Liver (tissue), 3 donors: ENCODE data around the gene RMI1.

Experiments used
- EGR1 ChIP-seq, 2 donors: IDR thresholded peaks; 2 replicates each; pipeline ENCODE4 v1.6.1; 2016 to 2018; ENCODE audit warnings: antibody characterized with exemption in 2 of 2, low read depth in 2 of 2
- FOXA1 ChIP-seq: IDR thresholded peaks from 2 replicates; pipeline ENCODE4 v1.6.1; 2016; ENCODE audit warnings: antibody characterized with exemption
- FOXA2 ChIP-seq: IDR thresholded peaks from 2 replicates; pipeline ENCODE4 v1.6.1; 2016; ENCODE audit warnings: antibody characterized with exemption
- GABPA ChIP-seq, 2 donors: IDR thresholded peaks in 1 of 2; conservative IDR thresholded peaks in 1 of 2; 2 replicates each; pipeline ENCODE4 v1.6.1; 2016; ENCODE audit warnings: antibody characterized with exemption in 2 of 2, mild to moderate bottlenecking in 1 of 2, moderate library complexity in 1 of 2
- HNF4A ChIP-seq, 2 donors: conservative IDR thresholded peaks; 2 replicates each; pipeline ENCODE4 v1.6.1; 2016; ENCODE audit warnings: antibody characterized with exemption in 2 of 2, mild to moderate bottlenecking in 2 of 2
- JUND ChIP-seq, 2 donors: IDR thresholded peaks; 2 replicates each; pipeline ENCODE4 v1.6.1; 2016; ENCODE audit warnings: antibody characterized with exemption in 2 of 2
- RAD21 ChIP-seq, 2 donors: IDR thresholded peaks; 2 replicates each; pipeline ENCODE4 v1.6.1; 2016; ENCODE audit warnings: antibody characterized with exemption in 2 of 2, mild to moderate bottlenecking in 2 of 2
- REST ChIP-seq: IDR thresholded peaks from 2 replicates; pipeline ENCODE4 v1.6.1; 2016; ENCODE audit warnings: antibody characterized with exemption, mild to moderate bottlenecking
- RXRA ChIP-seq, 2 donors: IDR thresholded peaks; 2 replicates each; pipeline ENCODE4 v1.6.1; 2017 to 2018; ENCODE audit warnings: antibody characterized with exemption in 2 of 2, mild to moderate bottlenecking in 1 of 2
- SP1 ChIP-seq: IDR thresholded peaks from 2 replicates; pipeline ENCODE4 v1.6.1; 2018; ENCODE audit warnings: antibody characterized with exemption, mild to moderate bottlenecking
- TAF1 ChIP-seq: conservative IDR thresholded peaks from 2 replicates; pipeline ENCODE4 v1.6.1; 2016; ENCODE audit warnings: antibody characterized with exemption, mild to moderate bottlenecking
- YY1 ChIP-seq: IDR thresholded peaks from 2 replicates; pipeline ENCODE4 v1.6.1; 2016; ENCODE audit warnings: antibody characterized with exemption, mild to moderate bottlenecking
- TF ChIP-seq, protein P1 (sequence below): fragments of 150-350 bp; IDR thresholded peaks from 2 replicates; pipeline ENCODE4 v1.5.1; 2017; ENCODE audit warnings: improper control_type of control experiment, low read depth, low read length; ENCODE audit not compliant: missing input control
- TF ChIP-seq, protein P2 (sequence below): IDR thresholded peaks from 2 replicates; pipeline ENCODE4 v1.6.1; 2016; ENCODE audit warnings: antibody characterized with exemption
- donor health status: healthy.
- donor health status: healthy.

- TF ChIP-seq REST (no peak), RAD21 (IDR thresholded peaks at IDR 0.05) (no peak), FOXA1 (no peak), JUND (IDR thresholded peaks at IDR 0.05) (no peak), HNF4A (conservative IDR thresholded peaks at IDR 0.05) (no peak), SP1 (no peak), YY1 (no peak), TAF1 (no peak), RXRA (IDR thresholded peaks at IDR 0.05) (no peak), FOXA2 (no peak), GABPA (IDR thresholded peaks at IDR 0.05 in 1 of 2, conservative IDR thresholded peaks at IDR 0.05 in 1 of 2) (no peak), EGR1 (IDR thresholded peaks at IDR 0.05; ENCODE audit: low read depth in 2 of 2) (no peak)
- TF ChIP-seq, protein P1, sequence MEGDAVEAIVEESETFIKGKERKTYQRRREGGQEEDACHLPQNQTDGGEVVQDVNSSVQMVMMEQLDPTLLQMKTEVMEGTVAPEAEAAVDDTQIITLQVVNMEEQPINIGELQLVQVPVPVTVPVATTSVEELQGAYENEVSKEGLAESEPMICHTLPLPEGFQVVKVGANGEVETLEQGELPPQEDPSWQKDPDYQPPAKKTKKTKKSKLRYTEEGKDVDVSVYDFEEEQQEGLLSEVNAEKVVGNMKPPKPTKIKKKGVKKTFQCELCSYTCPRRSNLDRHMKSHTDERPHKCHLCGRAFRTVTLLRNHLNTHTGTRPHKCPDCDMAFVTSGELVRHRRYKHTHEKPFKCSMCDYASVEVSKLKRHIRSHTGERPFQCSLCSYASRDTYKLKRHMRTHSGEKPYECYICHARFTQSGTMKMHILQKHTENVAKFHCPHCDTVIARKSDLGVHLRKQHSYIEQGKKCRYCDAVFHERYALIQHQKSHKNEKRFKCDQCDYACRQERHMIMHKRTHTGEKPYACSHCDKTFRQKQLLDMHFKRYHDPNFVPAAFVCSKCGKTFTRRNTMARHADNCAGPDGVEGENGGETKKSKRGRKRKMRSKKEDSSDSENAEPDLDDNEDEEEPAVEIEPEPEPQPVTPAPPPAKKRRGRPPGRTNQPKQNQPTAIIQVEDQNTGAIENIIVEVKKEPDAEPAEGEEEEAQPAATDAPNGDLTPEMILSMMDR: no peak
- TF ChIP-seq, protein P2, sequence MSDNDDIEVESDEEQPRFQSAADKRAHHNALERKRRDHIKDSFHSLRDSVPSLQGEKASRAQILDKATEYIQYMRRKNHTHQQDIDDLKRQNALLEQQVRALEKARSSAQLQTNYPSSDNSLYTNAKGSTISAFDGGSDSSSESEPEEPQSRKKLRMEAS: no peak
These were observed 49.7 kb upstream of the RMI1 start for GRCh38 chr9:83930881-83931280.
